ENCODE data around the gene DIAPH3.

- TF ChIP-seq MAFK (IDR thresholded peaks at IDR 0.05; ENCODE audit: low read depth, low read length) = no peak
- TF ChIP-seq TAF1 (IDR thresholded peaks at IDR 0.05; ENCODE audit: low read depth, low read length) = no peak
- TF ChIP-seq CTCF (IDR thresholded peaks at IDR 0.05; ENCODE audit: control extremely low read depth in 1 of 3, insufficient read depth in 1 of 3, low read depth in 1 of 3, low read length in 3 of 3) = no peak
- no peak for TF ChIP-seq SP1 (IDR thresholded peaks at IDR 0.05; ENCODE audit: low read depth, low read length)
- TF ChIP-seq USF2 (IDR thresholded peaks at IDR 0.05; ENCODE audit: low read length) = no peak
- no peak for TF ChIP-seq RAD21 (IDR thresholded peaks at IDR 0.05 in 1 of 2, conservative IDR thresholded peaks at IDR 0.05 in 1 of 2; ENCODE audit: low read depth in 2 of 2, low read length in 2 of 2)
- no peak for TF ChIP-seq KDM1A (IDR thresholded peaks at IDR 0.05; ENCODE audit: borderline replicate concordance, low read length)
These were observed 272.7 kb downstream of the DIAPH3 start for GRCh38 chr13:59891053-59891452.

Data from H1 (cell line).